SK-N-SH treated with all-trans-retinoic acid at 6 μM for 48 hours (cell line): Measurements from ENCODE around the gene ATXN7.

Experiments used
- ATAC-seq: fragments of 200-7000 bp; cut with Tn5 transposase; 3 replicates; pipeline ENCODE4 v1.9.1; 2020; ENCODE audit warnings: mild to moderate bottlenecking, moderate library complexity
- ARNTL ChIP-seq: fragments of 450-650 bp; formaldehyde crosslinking; IDR thresholded peaks from 2 replicates; pipeline ENCODE4 v1.5.0; 2020; ENCODE audit warnings: low read depth, mild to moderate bottlenecking, moderate library complexity, borderline replicate concordance
- BACH2 ChIP-seq: fragments of 250-450 bp; sonication (Bioruptor Pico); IDR thresholded peaks from 2 replicates; pipeline ENCODE4 v1.9.0; 2021; ENCODE audit warnings: mild to moderate bottlenecking, borderline replicate concordance
- CREB5 ChIP-seq: fragments of 250-450 bp; sonication (Bioruptor Pico); IDR thresholded peaks from 2 replicates; pipeline ENCODE4 v1.5.1; 2020; ENCODE audit warnings: low read depth, mild to moderate bottlenecking, moderate library complexity
- CSDC2 ChIP-seq: fragments of 250-450 bp; sonication (Bioruptor Pico); IDR thresholded peaks from 2 replicates; pipeline ENCODE4 v1.5.0; 2020; ENCODE audit warnings: mild to moderate bottlenecking, moderate library complexity
- CSRNP3 ChIP-seq: fragments of 250-450 bp; sonication (Bioruptor Pico); IDR thresholded peaks from 2 replicates; pipeline ENCODE4 v1.5.1; 2021; ENCODE audit warnings: mild to moderate bottlenecking, moderate library complexity
- ESRRG ChIP-seq: fragments of 250-450 bp; sonication (Bioruptor Pico); IDR thresholded peaks from 2 replicates; pipeline ENCODE4 v1.6.1; 2021; ENCODE audit warnings: mild to moderate bottlenecking
- GLIS3 ChIP-seq: fragments of 250-450 bp; sonication (Bioruptor Pico); IDR thresholded peaks from 2 replicates; pipeline ENCODE4 v1.5.0; 2020; ENCODE audit warnings: mild to moderate bottlenecking, moderate library complexity
- ISL1 ChIP-seq: fragments of 250-450 bp; sonication (Bioruptor Pico); IDR thresholded peaks from 2 replicates; pipeline ENCODE4 v2.1.2; 2022; ENCODE audit warnings: mild to moderate bottlenecking, moderate library complexity
- OSR1 ChIP-seq: fragments of 250-450 bp; sonication (Bioruptor Pico); IDR thresholded peaks from 2 replicates; pipeline ENCODE4 v1.8.0; 2022; ENCODE audit warnings: moderate library complexity, mild to moderate bottlenecking, inconsistent platforms
- PATZ1 ChIP-seq: fragments of 250-450 bp; sonication (Bioruptor Pico); IDR thresholded peaks from 2 replicates; pipeline ENCODE4 v1.8.0; 2020; ENCODE audit warnings: mild to moderate bottlenecking, moderate library complexity, borderline replicate concordance
- POU6F1 ChIP-seq: fragments of 250-450 bp; sonication (Bioruptor Pico); IDR thresholded peaks from 2 replicates; pipeline ENCODE4 v1.8.0; 2021; ENCODE audit warnings: low read depth, mild to moderate bottlenecking, moderate library complexity, borderline replicate concordance
- PPARA ChIP-seq: fragments of 250-450 bp; sonication (Bioruptor Pico); IDR thresholded peaks from 2 replicates; pipeline ENCODE4 v1.5.0; 2020; ENCODE audit warnings: mild to moderate bottlenecking, borderline replicate concordance
- RARB ChIP-seq: fragments of 250-450 bp; sonication (Bioruptor Pico); IDR thresholded peaks from 2 replicates; pipeline ENCODE4 v1.8.0; 2021; ENCODE audit warnings: mild to moderate bottlenecking, moderate library complexity
- SNAI2 ChIP-seq: fragments of 250-450 bp; sonication (Bioruptor Pico); IDR thresholded peaks from 2 replicates; pipeline ENCODE4 v1.5.0; 2020; ENCODE audit warnings: mild to moderate bottlenecking, moderate library complexity
- TCF4 ChIP-seq: fragments of 250-450 bp; sonication (Bioruptor Pico); IDR thresholded peaks from 2 replicates; pipeline ENCODE4 v1.8.0; 2021; ENCODE audit warnings: mild to moderate bottlenecking, moderate library complexity, borderline replicate concordance
- TOX ChIP-seq: fragments of 250-450 bp; sonication (Bioruptor Pico); IDR thresholded peaks from 2 replicates; pipeline ENCODE4 v1.8.0; 2021; ENCODE audit warnings: mild to moderate bottlenecking, moderate library complexity, borderline replicate concordance
- TSHZ2 ChIP-seq: fragments of 250-450 bp; sonication (Bioruptor Pico); IDR thresholded peaks from 2 replicates; pipeline ENCODE4 v1.5.0; 2020; ENCODE audit warnings: mild to moderate bottlenecking, moderate library complexity
- ZC3H10 ChIP-seq: fragments of 250-450 bp; sonication (Bioruptor Pico); IDR thresholded peaks from 2 replicates; pipeline ENCODE4 v1.5.1; 2021; ENCODE audit warnings: mild to moderate bottlenecking, moderate library complexity
- ZFP30 ChIP-seq: fragments of 450-650 bp; formaldehyde crosslinking; IDR thresholded peaks from 2 replicates; pipeline ENCODE4 v1.5.0; 2022; ENCODE audit warnings: mild to moderate bottlenecking, moderate library complexity
- ZNF565 ChIP-seq: fragments of 450-650 bp; formaldehyde crosslinking; conservative IDR thresholded peaks from 2 replicates; pipeline ENCODE4 v1.5.0; 2020; ENCODE audit warnings: low read depth, mild to moderate bottlenecking, moderate library complexity
- ZNF70 ChIP-seq: fragments of 450-650 bp; formaldehyde crosslinking; IDR thresholded peaks from 2 replicates; pipeline ENCODE4 v1.5.0; 2020; ENCODE audit warnings: mild to moderate bottlenecking, moderate library complexity
- ZNF8 ChIP-seq: fragments of 450-650 bp; formaldehyde crosslinking; IDR thresholded peaks from 2 replicates; pipeline ENCODE4 v1.5.0; 2020; ENCODE audit warnings: mild to moderate bottlenecking, moderate library complexity

The ATXN7 gene

GRCh38 chr3:63979093-63979885, 115.6 kb downstream of the ATXN7 start:
- no peak for ATAC-seq
- no peak for TF ChIP-seq GLIS3 (CRISPR knock-in tag)
- TF ChIP-seq ZC3H10 (CRISPR knock-in tag) = no peak
- no peak for TF ChIP-seq ZFP30
- TF ChIP-seq OSR1 = no peak
- no peak for TF ChIP-seq BACH2
- no peak for TF ChIP-seq PPARA (CRISPR knock-in tag)
- no peak for TF ChIP-seq CSRNP3 (CRISPR knock-in tag)
- no peak for TF ChIP-seq RARB (CRISPR knock-in tag)
- TF ChIP-seq ISL1 (CRISPR knock-in tag) = no peak

- TF ChIP-seq BACH2 (no peak), ZC3H10 (CRISPR knock-in tag) (no peak), ESRRG (CRISPR knock-in tag) (no peak), CREB5 (CRISPR knock-in tag) (no peak), RARB (CRISPR knock-in tag) (no peak)
- ATAC-seq = no peak
These were observed 116.4 kb downstream of the ATXN7 start for GRCh38 chr3:63980019-63980418.

GRCh38 chr3:63980830-63981498, 117.3 kb downstream of the ATXN7 start:
- no peak for ATAC-seq
- TF ChIP-seq RARB (CRISPR knock-in tag) (no peak), ARNTL (no peak), ESRRG (CRISPR knock-in tag) (no peak), POU6F1 (CRISPR knock-in tag) (no peak), ZNF70 (CRISPR knock-in tag) (no peak), TCF4 (no peak), CSDC2 (CRISPR knock-in tag) (no peak), ZNF8 (CRISPR knock-in tag) (no peak), SNAI2 (no peak), BACH2 (no peak)

GRCh38 chr3:63981980-63982379, 118.3 kb downstream of the ATXN7 start:
- ATAC-seq = no peak
- TF ChIP-seq ZNF8 (CRISPR knock-in tag) (no peak), ISL1 (CRISPR knock-in tag) (no peak), PATZ1 (CRISPR knock-in tag) (no peak), ZNF70 (CRISPR knock-in tag) (no peak), TSHZ2 (CRISPR knock-in tag) (no peak), OSR1 (no peak), CREB5 (CRISPR knock-in tag) (no peak), BACH2 (no peak), ZC3H10 (CRISPR knock-in tag) (no peak), ZNF565 (no peak), TCF4 (no peak), CSRNP3 (CRISPR knock-in tag) (no peak), CSDC2 (CRISPR knock-in tag) (no peak), PPARA (CRISPR knock-in tag) (no peak), SNAI2 (no peak), RARB (CRISPR knock-in tag) (no peak), TOX (CRISPR knock-in tag) (no peak)
